Umbilical cord (tissue), 2 donors: Measurements from ENCODE around the gene ABTB1. TPM values are rescaled to one million over a fixed set of nuclear protein-coding genes. Genes with fewer than 3 reads are reported as not detected.
"Not testable (repeated sequence)": the region's sequence is repeated elsewhere in the genome, so short reads cannot be mapped to it uniquely, and the experiment has no call there.

Source experiments
- DNase-seq: peaks from one replicate; pipeline ENCODE4 v3.0.0-alpha.2; 2015; ENCODE audit warnings: low spot score
- total RNA-seq: library from RNA; depleted of rRNA; stranded (reverse); fragments of >200 nt; gene quantifications from one replicate; pipeline ENCODE4 v1.2.3, GENCODE V29; 2014; ENCODE audit warnings: low replicate concordance; ENCODE audit not compliant: insufficient read depth

The ABTB1 gene
- total RNA-seq, 1 donor from 2014 or later, result 13.0 TPM

DNA sequence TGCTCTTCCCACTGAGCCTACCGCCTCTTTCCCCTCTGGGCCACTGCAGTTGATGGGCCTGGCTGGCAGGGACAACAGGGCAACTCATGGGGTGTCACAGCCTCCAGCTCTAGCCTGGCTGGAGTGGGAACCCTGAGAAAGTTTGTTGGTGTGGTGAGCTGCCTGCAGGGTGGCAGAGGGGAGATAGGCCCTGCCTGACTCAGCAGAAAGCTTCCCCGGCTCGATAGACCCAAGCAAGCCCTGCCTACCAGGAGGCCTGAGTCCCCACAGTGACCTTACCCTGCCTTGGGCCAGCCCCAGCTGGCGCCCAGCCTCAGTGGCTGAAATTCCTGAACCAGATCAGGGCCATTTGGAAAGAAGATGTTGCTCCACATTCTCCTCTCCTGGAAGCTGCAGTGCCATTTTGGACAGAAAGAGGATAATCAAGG is 29.4 kb downstream of the ABTB1 start:
- DNase-seq, result no peak

DNA sequence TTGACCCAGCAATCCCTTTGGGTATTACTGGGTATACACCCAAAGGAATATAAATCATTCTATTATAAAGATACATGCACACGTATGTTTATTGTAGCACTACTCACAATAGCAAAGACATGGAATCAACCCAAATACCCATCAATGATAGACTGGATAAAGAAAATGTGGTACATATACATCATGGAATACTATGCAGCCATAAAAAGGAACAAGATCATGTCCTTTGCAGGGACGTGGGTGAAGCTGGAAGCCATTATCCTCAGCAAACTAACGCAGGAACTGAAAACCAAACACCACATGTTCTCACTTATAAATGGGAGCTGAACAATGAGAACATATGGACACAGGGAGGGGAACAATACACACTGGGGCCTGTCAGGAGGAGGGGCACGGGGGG is 32.1 kb downstream of the ABTB1 start:
- DNase-seq, result not testable (repeated sequence)

DNA sequence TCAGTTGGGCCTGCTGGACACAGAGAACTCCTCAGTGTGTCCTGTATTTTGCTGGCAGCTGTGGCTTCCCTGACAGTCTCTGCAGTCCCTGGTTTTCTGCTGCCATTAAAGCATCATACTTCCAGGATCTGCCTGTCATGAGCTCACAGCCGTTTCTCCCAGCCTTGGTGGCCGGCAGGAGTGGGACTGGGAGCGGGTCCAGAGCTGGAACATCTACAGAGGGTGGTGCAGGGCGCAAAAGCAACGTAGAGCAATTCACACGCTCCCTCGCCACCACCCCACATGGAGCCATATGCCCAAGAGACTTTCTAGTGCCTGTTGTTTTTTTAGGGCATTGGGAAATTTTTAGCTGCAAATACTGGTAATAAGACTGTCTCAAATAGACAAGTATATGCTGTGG is 33.6 kb downstream of the ABTB1 start:
- DNase-seq, result peak; percentile 35

DNA sequence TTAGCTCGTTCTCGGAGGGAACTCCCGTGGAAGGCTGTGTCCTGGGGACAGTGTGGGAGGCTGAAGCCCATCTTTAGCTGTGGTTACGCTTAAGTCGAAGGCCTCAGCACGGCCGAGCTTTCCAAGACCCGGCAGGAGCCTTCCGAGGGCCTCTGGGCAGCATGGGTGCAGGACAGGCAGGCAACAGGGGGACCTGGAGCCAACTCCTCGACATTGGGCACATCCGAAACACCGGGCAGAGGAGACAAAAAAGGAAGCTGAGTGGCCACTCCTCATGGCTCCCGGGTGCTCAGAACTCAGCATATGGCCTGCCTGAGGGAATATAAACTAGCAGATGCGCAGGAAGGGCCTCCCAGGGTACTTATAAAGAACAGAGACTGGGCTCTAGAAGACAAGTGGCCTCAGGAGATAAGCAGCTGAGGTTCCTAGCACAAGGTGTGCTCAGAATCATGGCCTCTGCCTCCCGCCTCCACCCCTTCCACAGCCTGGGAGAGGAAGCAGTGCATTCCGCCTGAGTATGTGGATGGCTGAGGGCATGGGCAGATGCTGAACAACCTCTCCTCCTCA is 34.1 kb downstream of the ABTB1 start:
- no peak for DNase-seq

DNA sequence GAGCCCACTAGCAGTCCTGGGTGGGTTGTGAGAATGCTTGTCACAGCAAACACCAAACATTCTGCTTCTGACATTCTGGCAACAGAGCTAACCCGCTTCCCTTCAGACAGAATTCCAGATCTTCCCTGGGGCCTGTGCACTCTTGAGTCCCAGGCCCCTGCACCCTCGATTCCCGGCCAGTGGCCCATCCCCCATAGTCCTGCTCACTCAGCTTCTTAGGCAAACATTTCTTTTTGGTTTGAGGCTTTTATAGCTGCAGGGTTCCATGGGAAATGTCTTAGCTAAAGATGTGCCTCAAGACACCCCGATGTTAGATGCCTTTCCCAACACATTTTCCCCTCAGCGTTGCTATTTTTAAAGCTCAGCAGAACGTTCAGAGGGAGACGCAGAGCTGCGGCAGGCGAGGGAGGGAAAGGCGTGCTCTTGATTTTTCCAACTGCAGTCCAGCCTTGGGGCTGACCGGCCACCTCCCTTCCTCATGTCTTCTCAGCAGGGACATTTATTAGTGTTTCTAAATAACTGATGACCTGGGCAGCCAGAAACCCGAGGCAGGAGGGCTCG is 35.2 kb downstream of the ABTB1 start:
- DNase-seq, result peak; percentile 66

DNA sequence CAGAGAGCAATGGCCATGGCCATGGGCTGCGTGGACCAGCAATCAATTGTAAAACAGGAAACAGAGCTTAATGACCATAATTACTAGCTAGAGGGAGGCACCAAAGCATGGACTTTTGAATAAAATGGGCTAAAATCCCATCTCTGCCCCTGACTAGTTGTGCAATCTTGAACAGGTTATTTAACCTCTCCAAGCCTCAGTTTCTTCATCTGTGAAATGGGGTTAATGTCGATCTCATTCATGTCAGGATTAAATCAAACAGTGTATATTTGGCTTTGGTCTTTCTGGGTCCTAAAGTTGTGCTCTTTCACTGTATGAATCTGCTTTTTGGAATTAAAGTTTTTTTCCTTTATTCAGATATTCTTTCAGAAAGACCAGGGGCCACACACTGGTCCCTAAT is 36.1 kb downstream of the ABTB1 start:
- no peak for DNase-seq

DNA sequence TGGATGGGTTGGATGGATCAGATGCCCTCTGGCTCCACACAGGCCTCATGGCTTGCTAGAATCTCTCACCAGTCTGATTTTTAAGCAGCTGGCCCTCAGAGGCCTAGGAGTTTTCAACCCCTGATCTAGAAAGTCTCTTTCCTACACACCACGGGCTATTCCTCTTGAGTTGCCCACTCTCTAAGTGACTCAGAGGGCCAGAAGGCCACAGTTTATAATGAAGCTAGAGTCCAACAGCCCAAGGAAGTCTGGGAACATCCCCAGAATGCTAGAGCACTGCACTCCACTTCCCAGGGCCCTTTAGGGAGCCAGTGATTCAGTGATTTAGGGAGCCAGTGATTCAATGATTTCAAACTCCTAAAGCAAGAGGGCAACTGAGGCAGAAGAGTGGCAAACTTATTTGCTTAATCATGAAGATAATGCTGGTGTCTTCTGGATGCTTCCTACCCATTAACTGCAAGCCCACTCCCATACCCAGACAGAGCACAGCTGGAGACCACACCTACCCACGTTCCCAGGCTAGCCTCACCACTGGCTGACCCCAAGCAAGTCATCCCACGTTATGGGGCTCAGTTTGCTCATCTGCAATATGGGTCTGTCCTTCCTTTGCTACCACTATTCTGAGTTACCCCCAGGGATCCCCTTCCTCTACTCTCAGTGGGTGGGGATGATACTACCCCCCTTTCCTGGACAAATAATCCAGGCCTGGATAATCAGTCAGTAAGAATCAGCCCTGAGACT is 36.7 kb downstream of the ABTB1 start:
- DNase-seq, result no peak

DNA sequence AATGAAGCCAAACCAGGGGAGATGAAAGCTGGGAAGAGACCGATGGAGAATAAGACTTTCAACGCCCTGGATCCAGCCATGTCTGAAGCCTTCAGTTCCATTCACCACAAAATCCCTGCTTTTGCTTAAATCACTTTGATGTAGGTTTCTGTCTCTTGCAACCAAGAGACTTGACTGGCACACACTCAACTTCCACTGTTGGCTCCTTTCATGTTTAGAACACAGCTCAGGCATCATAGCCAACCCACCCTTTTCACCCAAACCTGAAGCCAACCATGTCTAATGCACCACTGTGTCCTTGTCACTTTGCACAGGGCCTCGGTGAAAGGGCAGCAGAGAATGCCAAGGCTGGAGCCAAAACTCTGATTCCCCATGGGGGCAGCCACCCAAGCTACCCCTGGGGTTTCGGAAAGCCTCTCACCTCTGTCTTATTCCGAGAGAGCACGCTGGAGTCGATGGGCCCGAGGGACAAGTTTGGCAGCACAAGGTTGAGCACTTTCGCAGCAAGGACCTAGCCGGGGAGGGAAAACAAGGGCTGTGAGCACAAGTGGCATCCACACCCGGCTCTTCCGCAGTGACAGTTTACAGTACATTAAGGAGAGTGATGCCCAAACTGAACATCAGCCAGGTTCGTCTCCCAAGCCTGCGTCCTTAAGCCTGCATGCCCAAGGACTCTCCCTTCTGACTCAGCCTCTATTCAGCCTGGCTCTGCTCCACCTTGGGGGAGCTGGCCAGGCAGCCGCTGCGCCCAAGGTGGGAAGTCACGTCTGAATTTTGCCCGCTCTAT is 37.6 kb downstream of the ABTB1 start:
- no peak for DNase-seq

DNA sequence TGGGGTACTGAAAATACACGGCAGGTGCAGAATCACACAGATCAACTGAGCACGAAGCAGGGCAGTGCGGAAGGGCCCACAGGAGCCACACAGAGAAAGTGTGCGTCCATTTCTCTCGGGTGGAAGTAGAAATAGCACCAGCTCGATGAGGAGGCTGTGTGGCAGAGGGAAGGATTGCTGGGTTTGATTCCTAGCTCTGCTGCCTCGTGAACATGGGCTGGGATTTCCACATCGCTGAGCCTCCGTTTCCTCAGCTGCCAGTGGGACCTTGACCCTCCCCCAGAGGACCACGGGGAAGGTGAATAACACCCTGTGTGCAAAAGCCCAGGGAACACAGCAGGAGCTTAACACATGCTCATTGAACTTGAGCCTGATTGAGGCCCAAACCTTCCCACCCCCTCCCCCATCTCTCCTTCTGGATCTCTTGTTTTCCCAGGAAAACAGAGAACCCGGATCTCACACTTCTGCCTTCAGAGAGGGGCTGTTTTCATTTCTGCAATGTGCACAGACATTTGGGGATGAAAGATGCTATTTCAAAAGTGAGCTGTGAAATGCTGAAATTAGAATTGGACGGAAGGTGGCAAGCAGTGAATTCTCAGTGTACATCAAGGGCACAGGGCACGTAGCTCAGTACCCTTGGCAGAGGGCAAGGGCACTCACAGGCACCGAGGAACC is 38.4 kb downstream of the ABTB1 start:
- no peak for DNase-seq

DNA sequence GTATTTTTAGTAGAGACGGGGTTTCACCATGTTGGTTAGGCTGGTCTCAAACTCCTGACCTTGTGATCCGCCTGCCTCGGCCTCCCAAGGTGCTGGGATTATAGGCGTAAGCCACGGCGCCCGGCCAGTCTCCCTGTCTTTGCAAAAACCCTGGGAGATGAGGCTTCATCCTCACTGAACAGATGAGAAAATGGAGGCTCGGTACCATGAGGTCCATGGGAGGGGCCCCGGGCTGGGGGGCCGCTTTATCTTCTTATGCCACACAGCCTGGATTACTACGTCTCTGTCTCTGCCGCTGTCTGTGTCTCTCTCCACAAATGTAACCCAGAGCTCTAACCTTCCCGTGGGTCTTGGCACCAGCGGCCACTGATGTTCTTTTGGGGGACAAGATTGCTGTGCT is 39.1 kb downstream of the ABTB1 start:
- no peak for DNase-seq

DNA sequence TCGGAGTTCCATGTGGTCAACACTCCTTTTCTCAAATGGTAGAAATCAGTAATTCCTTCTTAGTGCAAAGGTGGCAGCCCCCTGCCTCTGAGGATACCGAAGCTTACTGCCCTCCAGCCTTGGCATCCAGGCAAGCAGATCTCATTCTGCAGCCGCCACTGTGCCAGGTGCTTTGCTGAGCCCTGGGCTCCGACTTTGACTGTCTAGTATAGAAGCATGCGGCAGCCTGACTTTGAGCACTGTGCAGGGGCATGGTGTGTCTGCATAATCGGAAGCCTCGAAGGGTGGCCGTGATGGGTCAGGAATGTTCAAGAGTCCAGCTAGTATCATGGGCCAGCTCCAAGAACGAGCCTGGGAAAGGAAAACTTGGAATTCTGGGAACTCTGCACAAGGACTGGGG is 39.7 kb downstream of the ABTB1 start:
- DNase-seq, result no peak

DNA sequence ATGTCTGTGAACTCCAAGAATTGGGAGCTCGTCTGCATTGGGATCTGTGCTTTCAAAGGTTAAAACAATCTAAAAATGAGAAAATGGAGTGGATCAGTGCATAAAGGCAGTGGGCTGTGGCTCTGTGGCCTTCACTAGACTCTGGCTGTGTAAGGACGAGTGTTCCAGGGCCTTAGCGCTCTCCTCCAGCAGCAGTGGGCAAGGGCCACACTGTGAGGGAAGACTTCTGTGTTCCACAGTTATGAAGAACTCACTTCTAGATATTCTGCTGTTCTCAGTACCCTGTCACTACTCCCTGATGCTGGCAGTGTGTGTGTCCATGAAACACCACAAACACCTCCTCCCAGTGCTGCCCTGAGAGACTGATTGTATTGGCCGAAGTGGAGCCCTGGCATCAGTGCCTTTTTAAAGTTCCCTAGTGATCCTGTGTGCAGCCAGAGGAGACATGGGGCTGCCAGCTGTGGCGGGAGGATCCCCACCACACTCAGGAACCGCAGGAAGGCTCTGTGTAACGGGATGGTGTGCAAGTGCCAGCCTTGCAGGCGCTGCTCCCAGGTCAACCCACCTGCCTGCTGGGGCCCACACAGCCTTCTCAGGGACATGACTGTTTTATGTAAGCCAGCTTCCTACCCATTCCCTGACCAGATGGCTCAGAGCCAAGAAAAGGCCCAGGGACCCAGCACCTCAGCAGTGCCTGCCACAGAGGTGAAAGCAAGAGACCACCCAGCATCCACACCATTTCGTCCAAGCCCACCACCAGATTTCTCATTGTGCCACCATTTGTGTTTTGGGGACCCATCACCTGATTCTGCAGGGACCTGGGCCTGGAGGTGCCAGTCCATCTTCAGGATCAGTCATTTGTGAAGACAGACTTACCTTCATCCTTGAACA is 40.4 kb downstream of the ABTB1 start:
- no peak for DNase-seq

DNA sequence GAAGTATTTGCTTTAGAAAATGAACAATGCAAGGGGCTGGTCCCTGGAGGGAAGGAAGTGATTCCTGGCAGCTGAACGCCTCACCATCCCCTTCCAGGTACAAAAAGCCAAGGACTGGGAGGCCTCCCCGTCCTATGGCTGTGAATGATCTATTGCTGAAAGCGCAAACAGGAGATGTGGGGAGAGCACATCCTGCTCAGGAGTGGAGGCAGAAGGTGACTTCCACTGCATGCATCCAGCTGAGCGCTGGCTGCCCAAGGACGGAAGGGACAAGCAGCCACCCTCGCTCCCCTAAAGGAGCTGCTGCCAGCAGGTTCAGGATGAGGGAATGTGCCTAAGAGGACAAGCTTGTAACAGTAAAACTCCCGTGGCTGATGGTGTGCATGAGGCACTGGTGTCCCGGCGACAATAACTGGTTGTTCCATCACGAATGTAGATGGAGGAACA is 41.4 kb downstream of the ABTB1 start:
- DNase-seq, result no peak

DNA sequence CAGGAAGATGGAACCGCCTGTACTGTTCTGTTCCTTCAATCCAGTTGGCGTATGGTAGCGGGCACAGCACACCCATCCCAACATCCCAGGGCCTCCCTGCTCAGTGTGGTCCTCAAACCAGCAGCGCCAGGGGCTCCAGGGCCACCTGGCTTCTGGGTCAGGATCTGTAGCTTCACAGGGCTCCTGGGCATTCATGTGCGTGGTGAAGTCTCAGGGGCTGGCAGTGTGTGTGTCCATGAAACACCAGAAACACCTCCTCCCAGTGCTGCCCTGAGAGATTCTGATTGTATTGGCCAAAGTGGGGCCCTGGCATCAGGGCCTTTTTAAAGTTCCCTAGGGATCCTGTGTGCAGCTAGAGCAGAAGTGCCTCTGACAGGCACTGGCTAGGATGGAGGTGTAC is 42.1 kb downstream of the ABTB1 start:
- no peak for DNase-seq

DNA sequence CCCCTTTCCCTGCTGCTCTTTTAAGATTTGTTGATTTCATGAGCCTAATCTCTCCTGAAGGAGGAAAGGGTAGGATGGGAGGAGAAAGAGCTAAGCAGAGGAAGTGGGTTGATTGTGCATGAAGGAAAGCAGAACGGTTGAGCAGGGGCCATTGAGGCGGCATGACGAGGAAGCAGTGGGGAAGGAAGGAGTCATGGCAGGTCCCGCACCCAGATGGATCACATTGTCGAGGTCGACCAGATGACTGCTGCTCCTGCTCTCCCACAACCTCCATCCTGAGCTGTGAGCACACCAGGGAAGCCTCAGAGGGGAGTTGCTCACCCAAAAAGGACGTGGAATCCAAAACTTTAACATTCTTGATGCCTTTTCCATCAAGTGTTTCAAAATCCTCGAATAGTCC is 42.8 kb downstream of the ABTB1 start:
- no peak for DNase-seq

DNA sequence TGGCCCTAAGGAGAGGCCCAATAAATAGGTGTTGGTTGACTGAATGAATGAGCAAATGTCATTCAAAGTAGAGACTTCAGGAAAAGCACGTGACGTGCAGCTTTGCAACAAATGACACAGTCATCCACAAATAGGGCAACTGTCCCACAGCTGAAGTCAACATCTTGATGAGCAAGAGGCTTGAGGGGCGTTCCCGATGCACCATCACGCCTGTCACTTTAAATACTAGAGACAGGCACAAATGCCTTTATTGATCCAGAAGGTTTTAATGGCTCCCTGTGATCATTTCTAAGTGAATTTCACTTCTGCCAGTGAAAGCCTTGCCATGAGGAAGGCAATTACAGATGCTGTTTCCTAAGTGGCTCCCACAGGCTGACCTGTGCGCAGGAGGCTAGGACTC is 43.6 kb downstream of the ABTB1 start:
- no peak for DNase-seq

DNA sequence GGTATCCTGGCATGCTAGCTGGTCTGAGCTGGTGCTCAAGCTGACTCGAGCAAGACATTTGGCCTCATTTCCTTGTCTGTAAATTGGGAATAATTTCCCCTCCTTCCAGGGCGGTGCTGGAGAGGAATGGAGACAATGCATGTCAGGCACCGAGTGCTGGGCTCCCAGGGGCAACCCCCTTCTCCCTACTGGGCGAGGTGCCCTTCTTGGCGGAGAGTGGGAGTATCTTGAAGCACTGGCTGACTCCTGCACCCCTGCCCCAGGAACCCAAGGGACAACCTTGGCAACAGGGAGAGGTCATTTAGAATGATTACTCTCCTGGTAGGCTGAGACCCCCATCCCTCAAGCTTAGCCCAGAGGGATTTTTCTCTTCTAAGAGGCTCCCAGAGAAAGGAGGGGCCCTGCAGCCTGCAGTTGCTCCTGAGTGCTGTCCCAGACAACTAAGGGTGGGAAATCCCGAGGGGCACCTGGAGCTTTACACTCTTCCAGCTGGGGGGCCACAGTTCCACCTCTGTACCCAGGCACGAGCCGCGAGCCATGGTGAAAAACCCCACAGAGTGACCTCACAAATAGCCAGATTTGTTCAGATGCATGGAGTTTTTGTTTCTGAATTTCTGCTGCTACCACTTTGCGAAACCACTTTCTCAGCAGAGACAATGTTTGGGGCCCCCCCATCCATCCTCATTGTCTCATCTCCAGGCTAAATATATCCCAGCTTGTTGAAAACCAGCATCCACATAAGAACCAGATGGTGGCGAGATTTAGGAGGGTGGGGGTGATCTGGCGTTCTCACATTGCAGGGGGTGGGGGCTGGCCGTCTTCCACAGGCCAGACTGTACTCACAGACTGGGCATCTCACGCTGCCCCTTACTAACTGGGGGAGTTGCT is 44.8 kb downstream of the ABTB1 start:
- peak; percentile 59 for DNase-seq

DNA sequence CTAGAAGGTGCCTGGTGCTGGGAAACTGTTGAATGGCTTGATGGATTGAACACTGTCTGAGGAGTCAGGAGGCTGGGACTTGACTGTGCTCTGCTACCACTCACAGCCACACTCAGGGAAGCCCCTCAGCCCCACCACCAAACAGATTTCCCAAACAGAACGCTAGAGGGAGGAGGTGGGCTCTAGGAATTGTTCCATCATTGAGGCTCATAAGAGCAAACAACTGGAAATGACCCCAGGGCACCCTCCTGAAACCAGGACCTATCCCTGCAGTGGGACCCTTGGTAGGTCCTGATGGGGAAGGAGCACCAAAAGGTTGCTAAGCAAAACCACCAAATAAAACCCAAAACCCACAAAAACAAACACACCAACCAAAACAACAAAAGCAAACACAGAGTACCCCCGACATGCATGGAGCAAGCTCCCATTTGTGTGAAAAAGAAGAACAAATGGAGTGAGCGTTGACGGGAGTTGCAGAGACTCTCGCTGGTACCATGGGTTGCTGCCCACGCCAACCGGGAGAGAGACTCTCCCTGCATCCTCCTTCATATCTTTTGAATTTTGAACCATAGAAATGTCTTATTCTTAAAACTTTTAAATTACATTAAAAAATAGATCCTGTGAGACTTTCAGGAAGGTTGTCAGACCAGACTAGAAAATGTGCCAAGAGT is 45.6 kb downstream of the ABTB1 start:
- no peak for DNase-seq

DNA sequence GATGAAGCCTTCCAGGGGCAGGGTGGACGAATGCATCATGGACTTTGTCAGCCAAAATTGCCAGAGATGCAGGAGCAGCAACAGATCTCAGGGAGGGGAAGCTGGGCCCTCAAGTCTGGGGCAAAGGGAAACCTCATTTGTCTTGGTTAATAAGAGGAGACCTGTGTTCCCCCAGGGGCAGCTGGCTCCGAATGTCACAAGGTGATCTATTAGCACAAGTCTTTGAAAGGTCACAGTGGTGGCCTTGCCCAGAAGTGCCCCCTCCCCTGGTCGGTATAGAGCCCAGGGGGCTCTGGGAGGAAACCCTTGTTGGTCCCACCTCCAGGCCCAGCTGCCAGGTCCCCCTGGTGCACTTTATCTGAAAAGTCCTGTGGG is 46.2 kb downstream of the ABTB1 start:
- DNase-seq, result no peak
